Endothelial cell of umbilical vein (primary cell): ENCODE measurements around the gene NTF3. TPM values are rescaled to one million over a fixed set of nuclear protein-coding genes. Genes with fewer than 3 reads are reported as not detected.

Source experiments
- BruUV-seq: library from RNA; stranded (reverse); fragments of 400-500 nt; replicated peaks from 2 replicates; lab custom pipeline; 2021; lab: Mats Ljungman, UMichigan
- CTCF ChIA-PET: fragments of 300-600, 350-600 bp; sonication (Branson Sonifier 250); formaldehyde crosslinking; loops from one replicate; lab custom pipeline; 2021; ENCODE audit warnings: antibody characterized with exemption, inconsistent platforms; lab: Charles Lee
- POLR2A ChIA-PET: fragments of 300-600, 350-600 bp; sonication (Branson Sonifier 250); formaldehyde crosslinking; loops from one replicate; lab custom pipeline; 2021; ENCODE audit warnings: antibody characterized with exemption, inconsistent platforms; lab: Charles Lee
- DNase-seq: peaks from one replicate; pipeline ENCODE4 v3.0.0-alpha.2; 2011; ENCODE audit warnings: low read depth, low spot score
- FAIRE-seq: peaks from 2 replicates; lab custom pipeline; 2011; peaks lifted over from hg19 to GRCh38; lab: Jason Lieb, UNC
- H2AFZ ChIP-seq: 2 replicates; pipeline ENCODE4 v1.6.0; 2012; ENCODE audit warnings: low read depth, low read length, control low read depth, inconsistent platforms
- H3K27ac ChIP-seq: 2 replicates; pipeline ENCODE4 v1.5.1; 2011; ENCODE audit warnings: low read depth, mild to moderate bottlenecking, control low read depth, low read length, moderate library complexity; ENCODE audit not compliant: insufficient read depth
- H3K27me3 ChIP-seq, 2 experiments: 2 replicates each; pipeline versions ENCODE4 v1.6.0 to v1.6.1; 2011; ENCODE audit warnings: low read length in 2 of 2, mixed read lengths in 1 of 2; ENCODE audit not compliant: control insufficient read depth in 2 of 2, insufficient read depth in 2 of 2
- H3K36me3 ChIP-seq, 2 experiments: 2 replicates in 1 of 2; 3 replicates in 1 of 2; pipeline ENCODE4 v1.5.1; 2011; ENCODE audit warnings: low read length in 2 of 2, mild to moderate bottlenecking in 1 of 2, moderate library complexity in 1 of 2; ENCODE audit not compliant: control insufficient read depth in 2 of 2, insufficient read depth in 2 of 2; ENCODE audit errors: extremely low read depth in 1 of 2
- H3K4me1 ChIP-seq: 3 replicates; pipeline ENCODE4 v1.5.1; 2011; ENCODE audit warnings: mild to moderate bottlenecking, low read length; ENCODE audit not compliant: control insufficient read depth, insufficient read depth; ENCODE audit errors: extremely low read depth
- H3K4me2 ChIP-seq: 2 replicates; pipeline ENCODE4 v1.6.1; 2011; ENCODE audit warnings: low read length, control low read depth, mixed read lengths; ENCODE audit not compliant: insufficient read depth
- H3K4me3 ChIP-seq, 3 experiments: fragments of 200-600 bp in 1 of 3; sonication (generic), shearing (Covaris generic) in 1 of 3; replicated peaks in 1 of 3; 2 replicates each; pipeline ENCODE4 v1.5.1; 2011 to 2016; ENCODE audit warnings: control low read depth in 3 of 3, low read length in 3 of 3, mild to moderate bottlenecking in 2 of 3, inconsistent platforms in 1 of 3, low read depth in 1 of 3, moderate library complexity in 1 of 3; ENCODE audit not compliant: insufficient read depth in 1 of 3
- H3K79me2 ChIP-seq: 2 replicates; pipeline ENCODE4 v1.6.0; 2012; ENCODE audit warnings: low read length, inconsistent platforms; ENCODE audit not compliant: control insufficient read depth, insufficient read depth
- H3K9ac ChIP-seq: replicated peaks from 2 replicates; pipeline ENCODE3; 2011; ENCODE audit warnings: low read length, control low read depth; ENCODE audit not compliant: insufficient read depth; ENCODE audit errors: extremely low read depth
- H3K9me1 ChIP-seq: replicated peaks from 3 replicates; pipeline ENCODE4 v1.6.0; 2011; ENCODE audit warnings: mild to moderate bottlenecking, low read length; ENCODE audit not compliant: control insufficient read depth, insufficient read depth; ENCODE audit errors: extremely low read depth
- H3K9me3 ChIP-seq: replicated peaks from 2 replicates; pipeline ENCODE4 v1.5.1; 2012; ENCODE audit warnings: low read length, inconsistent platforms; ENCODE audit not compliant: control insufficient read depth, insufficient read depth
- H4K20me1 ChIP-seq: replicated peaks from 2 replicates; pipeline ENCODE3; 2011; ENCODE audit warnings: mild to moderate bottlenecking, low read length; ENCODE audit not compliant: control insufficient read depth, insufficient read depth; ENCODE audit errors: extremely low read depth
- CTCF ChIP-seq, 2 donors: IDR thresholded peaks; 1 replicate in 1 of 2; 2 replicates in 1 of 2; pipeline ENCODE4 v1.5.1; 2011; ENCODE audit warnings: low read length in 2 of 2, mild to moderate bottlenecking in 2 of 2, moderate library complexity in 2 of 2, control low read depth in 1 of 2, inconsistent platforms in 1 of 2, low read depth in 1 of 2; ENCODE audit not compliant: insufficient read depth in 1 of 2; ENCODE audit errors: extremely low read depth in 1 of 2
- EZH2 ChIP-seq: IDR thresholded peaks from 2 replicates; pipeline ENCODE4 v1.6.1; 2012; ENCODE audit warnings: borderline replicate concordance, low read depth, mild to moderate bottlenecking, moderate library complexity, low read length, inconsistent platforms; ENCODE audit not compliant: severe bottlenecking
- FOS ChIP-seq: IDR thresholded peaks from 2 replicates; pipeline ENCODE4 v1.6.1; 2011; ENCODE audit warnings: mild to moderate bottlenecking, low read length, moderate library complexity, borderline replicate concordance; ENCODE audit not compliant: insufficient read depth
- GATA2 ChIP-seq: IDR thresholded peaks from 2 replicates; pipeline ENCODE4 v1.7.0; 2011; ENCODE audit warnings: low read depth, mild to moderate bottlenecking, moderate library complexity, mixed read lengths, low read length; ENCODE audit not compliant: insufficient read length, insufficient read depth
- JUN ChIP-seq: IDR thresholded peaks from 2 replicates; pipeline ENCODE4 v1.6.1; 2011; ENCODE audit warnings: borderline replicate concordance, low read depth; ENCODE audit not compliant: insufficient read length, insufficient read depth
- MAX ChIP-seq: IDR thresholded peaks from 2 replicates; pipeline ENCODE4 v1.6.1; 2011; ENCODE audit not compliant: insufficient read depth, insufficient read length
- MYC ChIP-seq: IDR thresholded peaks from one replicate; pipeline ENCODE4 v1.6.1; 2011; ENCODE audit warnings: mild to moderate bottlenecking, low read depth, low read length
- POLR2A ChIP-seq: IDR thresholded peaks from 2 replicates; pipeline ENCODE4 v1.6.1; 2012; ENCODE audit warnings: low read depth, mild to moderate bottlenecking, control low read depth, low read length
- POLR2AphosphoS5 ChIP-seq: IDR thresholded peaks from 2 replicates; pipeline ENCODE4 v1.6.1; 2012; ENCODE audit warnings: low read depth, mild to moderate bottlenecking, control low read depth, low read length, moderate library complexity; ENCODE audit not compliant: insufficient read depth
- dilution Hi-C: fragments of 300-500 bp; cut with MboI; formaldehyde crosslinking; loops from one replicate; pipeline ENCODE4 v1.15.0; 2019; ENCODE audit warnings: low sequenced_read_pairs; ENCODE audit not compliant: extremely low pct_ligation_motif_present
- intact Hi-C: fragments of 100-400 bp; cut with micrococcal nuclease; formaldehyde crosslinking; loops from one replicate; pipeline ENCODE4 v1.10.0; 2022
- polyA plus RNA-seq, 4 experiments: library from polyadenylated mRNA; depleted of rRNA in 3 of 4; stranded (reverse) in 3 of 4; unstranded in 1 of 4; fragments of >200 nt; gene quantifications; 2 replicates each; pipeline versions ENCODE4 v1.2.1 to v1.2.3, GENCODE V29; 2011 to 2012; ENCODE audit warnings: missing spikeins in 1 of 4
- total RNA-seq: library from RNA; stranded (reverse); gene quantifications from 2 replicates; pipeline ENCODE4 v1.2.3, GENCODE V29; 2021

Gene NTF3
- total and polyA plus RNA-seq, 2 donors (not counting 3 experiments of a cell fraction or from before 2014, with no cell fraction given) = not detected

- TF ChIP-seq GATA2 (no peak), EZH2 (no peak), CTCF (IDR thresholded peaks at IDR 0.05; ENCODE audit: extremely low read depth in 1 of 2, insufficient read depth in 1 of 2, low read depth in 1 of 2, low read length in 2 of 2) (no peak), MYC (no peak), POLR2A (no peak), MAX (no peak), FOS (no peak), JUN (no peak), POLR2AphosphoS5 (no peak)
- ChIA-PET POLR2A (no interaction called here), CTCF (interaction anchor here (1.1 kb wide), 1 partner anchor 42 kb away, joined by 3 read pairs; no protein-coding TSS in a partner anchor)
- H3K27ac ChIP-seq = no peak overlapping the region
- H3K9me1 ChIP-seq = no peaks in the 10 kb centered on the region
- intact Hi-C loops (no loop called here), dilution Hi-C loops (no loop called here)
- BruUV-seq = no TSS peak
- H3K9me3 ChIP-seq = no peaks in the 10 kb centered on the region
- no peaks in the 10 kb centered on the region for H3K4me1 ChIP-seq
- H2AFZ ChIP-seq = no peak overlapping the region
- no peak overlapping the region for H3K4me3 ChIP-seq
- DNase-seq = no peak
- FAIRE-seq = no peak
- H3K9ac ChIP-seq = no peak overlapping the region
- H4K20me1 ChIP-seq = no peaks in the 10 kb centered on the region
- peaks cover 7% of the 10 kb centered on the region in 2 experiments for H3K27me3 ChIP-seq
- no peaks in the 10 kb centered on the region for H3K36me3 ChIP-seq
- H3K4me2 ChIP-seq = no peak overlapping the region
- no peaks in the 10 kb centered on the region for H3K79me2 ChIP-seq
Measured at GRCh38 chr12:5470221-5470620, 38.3 kb downstream of the NTF3 start.
